Right lobe of liver (tissue), 6 donors: ENCODE measurements around the gene UBE2V1. TPM values are rescaled to one million over a fixed set of nuclear protein-coding genes. Genes with fewer than 3 reads are reported as not detected.
A peak's percentile ranks its signal among the peaks of the same experiment; 100 is the strongest.

Experiments
- ATAC-seq, 4 donors: fragments of 200-7000 bp; cut with Tn5 transposase; one replicate each; pipeline ENCODE4 v1.9.1; 2020; ENCODE audit warnings: mild to moderate bottlenecking in 4 of 4, moderate library complexity in 4 of 4
- DNase-seq, 3 donors: peaks; one replicate each; pipeline ENCODE4 v3.0.0-alpha.2; 2020
- H3K27ac ChIP-seq, 3 donors: fragments of 200-600 bp; one replicate each; pipeline ENCODE4 v1.8.0; 2022
- H3K27me3 ChIP-seq, 2 donors: fragments of 200-600 bp; one replicate each; pipeline ENCODE4 v1.8.0; 2022
- H3K36me3 ChIP-seq, 4 donors: fragments of 200-600 bp; sonication (generic) in 1 of 4; one replicate each; pipeline versions ENCODE4 v1.5.1 to v1.8.0; 2017 to 2022; ENCODE audit warnings: control low read depth in 1 of 4
- H3K4me1 ChIP-seq, 4 donors: fragments of 200-600 bp; sonication (generic) in 1 of 4; one replicate each; pipeline versions ENCODE4 v1.5.1 to v1.8.0; 2017 to 2022; ENCODE audit warnings: control low read depth in 1 of 4
- H3K4me3 ChIP-seq, 3 donors: fragments of 200-600 bp; one replicate each; pipeline ENCODE4 v1.8.0; 2022
- H3K9me3 ChIP-seq, 4 donors: fragments of 200-600 bp; sonication (generic) in 1 of 4; one replicate each; pipeline versions ENCODE4 v1.5.1 to v1.8.0; 2017 to 2022; ENCODE audit warnings: control low read depth in 1 of 4
- CTCF ChIP-seq, 4 donors: fragments of 200-600 bp in 3 of 4; fragments of 450-650 bp in 1 of 4; IDR thresholded peaks; one replicate each; pipeline versions ENCODE4 v1.5.1 to v1.8.0; 2016 to 2022; ENCODE audit warnings: antibody characterized with exemption in 4 of 4, mild to moderate bottlenecking in 2 of 4
- POLR2A ChIP-seq: fragments of 450-650 bp; IDR thresholded peaks from one replicate; pipeline ENCODE4 v1.6.1; 2017; ENCODE audit warnings: antibody characterized with exemption, mild to moderate bottlenecking
- WGBS: methylation state at CpG from one replicate; pipeline ENCODE4 v1.1.6; 2018; ENCODE audit warnings: low coverage, low lambda C conversion rate; ENCODE audit not compliant: insufficient coverage; ENCODE audit errors: missing lambda C conversion rate; 5-methylcytosine and 5-hydroxymethylcytosine counted together
- intact Hi-C, 2 donors: fragments of 100-400 bp; cut with DNase I; formaldehyde crosslinking; loops; one replicate each; pipeline versions ENCODE4 v1.11.2 to v1.14.1; 2022
- total RNA-seq, 6 experiments: library from RNA; depleted of rRNA in 2 of 6; stranded (reverse); fragments of >200 nt in 2 of 6; fragmentation: NEBNext Ultra II Directional in 3 of 6; extraction: Animal tissue kit (Norgen Biotek cat#: 25700) in 3 of 6; gene quantifications; one replicate each; pipeline versions ENCODE4 v1.1.0 to v1.2.4, GENCODE V29; 2016 to 2023
- donor health status: DM: no; HTN: yes; CAD: no.
- donor health status: DM: no; HTN: no; CAD: no.
- donor health status: DM: no; HTN: no; CAD: no.
- donor health status: DM: no; HTN: yes; CAD: no.
- donor health status: DM: no; HTN: yes; CAD: no.

The UBE2V1 gene
- total RNA-seq, 6 experiments from 2014 or later, result 38.2 to 49.4 (median 44.3) TPM

- WGBS, result 16% methylated on average over 39 of the region's 48 CpGs
- Histone ChIP-seq H3K36me3 (no peaks in the 10 kb centered on the region), H3K9me3 (no peaks in the 10 kb centered on the region), H3K4me1 (peaks cover 0 to 3% (median 0%) of the 10 kb centered on the region in 4 donors), H3K4me3 (peak overlapping the region in 2 of 3 donors; percentile 25 to 33), H3K27me3 (no peaks in the 10 kb centered on the region), H3K27ac (no peak overlapping the region)
- intact Hi-C loops, result loop anchor here in 1 of 2 donors (5.0 kb wide), 1 partner anchor 89 kb away; the partner anchor contains the start of gene SNAI1
- ATAC-seq, result peak; percentile 98 to 100 (median 99)
- TF ChIP-seq CTCF (IDR thresholded peaks at IDR 0.05), result peak; percentile 99 to 100 (median 100)
- TF ChIP-seq POLR2A, result no peak
- peak; percentile 89 to 92 (median 91) for DNase-seq
Observed at GRCh38 chr20:50071039-50071888, 41.7 kb downstream of the UBE2V1 start.

- intact Hi-C loops, result loop anchor here in 1 of 2 donors (5.0 kb wide), 1 partner anchor 88 kb away; the partner anchor contains the start of gene SNAI1
- no peaks in the 10 kb centered on the region for H3K36me3 ChIP-seq
- H3K9me3 ChIP-seq, result no peaks in the 10 kb centered on the region
- 92% methylated on average over 4 of the region's 7 CpGs for WGBS
- TF ChIP-seq CTCF (IDR thresholded peaks at IDR 0.05) (no peak), POLR2A (no peak)
- H3K27me3 ChIP-seq, result no peaks in the 10 kb centered on the region
- DNase-seq (no peak), ATAC-seq (no peak)
- no peak overlapping the region for H3K27ac ChIP-seq
- peaks cover 0 to 3% (median 0%) of the 10 kb centered on the region in 4 donors for H3K4me1 ChIP-seq
- no peak overlapping the region for H3K4me3 ChIP-seq
Observed at GRCh38 chr20:50070361-50070760, 42.6 kb downstream of the UBE2V1 start.

GRCh38 chr20:50068041-50068651, 44.8 kb downstream of the UBE2V1 start:
- intact Hi-C loops, result loop anchor here in 1 of 2 donors (5.0 kb wide), 1 partner anchor 86 kb away; the partner anchor contains the start of gene SNAI1
- TF ChIP-seq POLR2A (no peak), CTCF (IDR thresholded peaks at IDR 0.05) (no peak)
- Histone ChIP-seq H3K4me3 (no peak overlapping the region), H3K27ac (no peak overlapping the region), H3K36me3 (no peaks in the 10 kb centered on the region), H3K9me3 (no peaks in the 10 kb centered on the region), H3K4me1 (peaks cover 0 to 3% (median 0%) of the 10 kb centered on the region in 4 donors), H3K27me3 (no peaks in the 10 kb centered on the region)
- ATAC-seq (no peak), DNase-seq (no peak)
- WGBS, result 58% methylated on average over 8 of the region's 11 CpGs

GRCh38 chr20:50067461-50067860, 45.5 kb downstream of the UBE2V1 start:
- no peak for ATAC-seq
- no peak for TF ChIP-seq CTCF (IDR thresholded peaks at IDR 0.05)
- TF ChIP-seq POLR2A, result no peak
- intact Hi-C loops, result loop anchor here in 1 of 2 donors (5.0 kb wide), 1 partner anchor 85 kb away; the partner anchor contains the start of gene SNAI1

More at GRCh38 chr20:50067461-50067860, 45.5 kb downstream of the UBE2V1 start:
- Histone ChIP-seq H3K4me3 (no peak overlapping the region), H3K4me1 (peaks cover 0 to 3% (median 0%) of the 10 kb centered on the region in 4 donors), H3K27me3 (no peaks in the 10 kb centered on the region), H3K36me3 (no peaks in the 10 kb centered on the region), H3K9me3 (no peaks in the 10 kb centered on the region), H3K27ac (no peak overlapping the region)
- 73% methylated on average over 2 of the region's 2 CpGs for WGBS
- DNase-seq, result no peak
